CD4-positive, CD25-positive, alpha-beta regulatory T cell (primary cell): ENCODE measurements around the gene METAP1D. TPM values are rescaled to one million over a fixed set of nuclear protein-coding genes. Genes with fewer than 3 reads are reported as not detected.

Source experiments
- ATAC-seq, 2 donors: fragments of 150-1000 bp; cut with Tn5 transposase; one replicate each; pipeline ENCODE4 v1.10.0; 2021; ENCODE audit warnings: low read depth in 2 of 2, moderate number of reproducible peaks in 2 of 2, moderate library complexity in 1 of 2
- DNase-seq, 3 donors: peaks; one replicate each; pipeline versions ENCODE4 v3.0.0 to v3.0.0-alpha.2; 2012 to 2022; ENCODE audit warnings: mixed read lengths in 1 of 3
- H3K27ac ChIP-seq: one replicate; pipeline ENCODE4 v1.7.0; 2013; ENCODE audit warnings: mild to moderate bottlenecking, low read length; ENCODE audit not compliant: insufficient read depth, poor library complexity, severe bottlenecking
- H3K27me3 ChIP-seq: one replicate; pipeline ENCODE4 v1.7.0; 2013; ENCODE audit warnings: low read length; ENCODE audit not compliant: control insufficient read depth, insufficient read depth
- H3K36me3 ChIP-seq: one replicate; pipeline ENCODE4 v1.7.0; 2013; ENCODE audit warnings: mild to moderate bottlenecking, low read length, moderate library complexity; ENCODE audit not compliant: control insufficient read depth, insufficient read depth
- H3K4me1 ChIP-seq: 2 replicates; pipeline ENCODE4 v1.7.0; 2013; ENCODE audit warnings: mild to moderate bottlenecking, low read length; ENCODE audit not compliant: insufficient read depth, control insufficient read depth, poor library complexity, severe bottlenecking
- H3K4me3 ChIP-seq: one replicate; pipeline ENCODE4 v1.7.0; 2013; ENCODE audit warnings: low read depth, mild to moderate bottlenecking, low read length, moderate library complexity
- H3K9me3 ChIP-seq, 2 experiments: 1 replicate in 1 of 2; 2 replicates in 1 of 2; pipeline ENCODE4 v1.7.0; 2013; ENCODE audit warnings: low read length in 2 of 2, mild to moderate bottlenecking in 1 of 2, moderate library complexity in 1 of 2; ENCODE audit not compliant: control insufficient read depth in 2 of 2
- H3K27ac Mint-ChIP-seq, 3 donors: one replicate each; pipeline ENCODE4 v1.8.0; 2020 to 2022; ENCODE audit warnings: mild to moderate bottlenecking in 3 of 3, mixed read lengths in 3 of 3, moderate library complexity in 2 of 3
- H3K27me3 Mint-ChIP-seq: one replicate; pipeline ENCODE4 v1.8.0; 2022; ENCODE audit warnings: mild to moderate bottlenecking, mixed read lengths
- H3K36me3 Mint-ChIP-seq: one replicate; pipeline ENCODE4 v1.8.0; 2020; ENCODE audit warnings: mixed read lengths
- H3K4me1 Mint-ChIP-seq, 4 donors: one replicate each; pipeline ENCODE4 v1.8.0; 2020 to 2022; ENCODE audit warnings: mixed read lengths in 4 of 4, mild to moderate bottlenecking in 1 of 4
- H3K4me3 Mint-ChIP-seq, 4 donors: one replicate each; pipeline ENCODE4 v1.8.0; 2020 to 2022; ENCODE audit warnings: mild to moderate bottlenecking in 4 of 4, mixed read lengths in 4 of 4, moderate library complexity in 3 of 4
- H3K9me3 Mint-ChIP-seq, 7 donors: one replicate each; pipeline ENCODE4 v1.8.0; 2020 to 2022; ENCODE audit warnings: mixed read lengths in 7 of 7, mild to moderate bottlenecking in 3 of 7, moderate library complexity in 2 of 7
- polyA plus RNA-seq, 4 donors: library from polyadenylated mRNA; unstranded; fragments of 300-500 nt; fragmentation: Illumina TruSeq; gene quantifications; one replicate each; pipeline ENCODE4 v1.2.3, GENCODE V29; 2021
- total RNA-seq: library from RNA; stranded (reverse); gene quantifications from one replicate; pipeline ENCODE4 v1.2.3, GENCODE V29; 2022

Gene METAP1D
- total and polyA plus RNA-seq, 5 donors from 2014 or later = 0.54 to 3.7 (median 2.3) TPM

DNA sequence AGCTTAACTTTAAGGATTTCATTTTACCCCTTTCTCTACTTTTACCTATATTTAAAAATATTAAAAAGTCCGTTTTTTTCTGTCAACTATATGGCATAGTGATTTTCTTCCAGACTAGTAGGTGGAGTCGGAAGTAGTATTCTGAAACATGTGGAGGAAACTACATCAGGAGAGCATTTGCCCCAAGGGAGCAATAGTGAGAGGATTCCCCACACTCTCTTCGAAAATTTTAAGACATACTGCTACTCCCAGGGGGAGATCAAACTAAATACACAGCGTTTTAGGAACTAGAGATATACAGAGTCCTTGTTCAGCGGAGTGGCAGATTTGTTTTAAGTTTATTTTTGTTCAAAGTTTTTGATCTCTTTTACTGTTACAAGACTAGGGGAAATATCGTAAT is 40.6 kb downstream of the METAP1D start:
- H3K36me3 ChIP-seq = no peaks in the 10 kb centered on the region

DNA sequence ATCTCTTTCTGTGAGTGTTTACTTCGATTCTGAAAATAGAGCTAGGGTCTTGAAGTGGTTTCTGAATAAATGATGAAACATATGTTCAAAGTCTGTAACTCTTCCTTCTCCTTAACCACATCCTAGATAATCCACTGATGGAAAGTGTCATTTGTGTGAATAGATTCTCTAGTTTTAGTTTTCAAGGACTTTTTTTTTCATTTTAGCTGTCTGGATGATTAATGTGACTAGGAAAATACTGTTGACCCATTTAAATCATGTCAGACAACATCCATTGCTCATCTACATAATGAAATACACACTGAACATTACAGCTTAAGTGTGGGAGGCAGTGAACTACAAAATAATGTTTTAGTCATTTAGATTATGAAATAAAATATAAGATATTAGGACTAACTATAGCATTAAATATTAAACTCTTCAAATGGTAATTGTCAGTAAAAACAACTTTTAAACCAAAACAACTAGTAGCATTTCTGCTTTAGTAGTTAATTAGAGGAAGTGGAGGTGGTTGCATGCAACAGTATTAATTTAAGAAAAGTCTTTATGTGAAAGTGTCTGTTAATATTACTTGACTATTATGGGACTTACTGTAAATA is 46.4 kb downstream of the METAP1D start:
- Mint-ChIP-seq H3K27me3 (no peaks in the 10 kb centered on the region), H3K9me3 (no peaks in the 10 kb centered on the region), H3K4me1 (peaks cover 0 to 4% (median 1%) of the 10 kb centered on the region in 4 donors), H3K4me3 (no peak overlapping the region), H3K36me3 (no peaks in the 10 kb centered on the region), H3K27ac (no peak overlapping the region)
- Histone ChIP-seq H3K4me1 (no peaks in the 10 kb centered on the region), H3K36me3 (no peaks in the 10 kb centered on the region), H3K27me3 (no peaks in the 10 kb centered on the region), H3K27ac (no peak overlapping the region), H3K4me3 (no peak overlapping the region), H3K9me3 (no peaks in the 10 kb centered on the region)
- ATAC-seq (no peak), DNase-seq (no peak)

More for the DNA sequence above, 40.6 kb downstream of the METAP1D start:
- H3K27me3 Mint-ChIP-seq = no peaks in the 10 kb centered on the region
- H3K9me3 Mint-ChIP-seq = no peaks in the 10 kb centered on the region
- no peaks in the 10 kb centered on the region for H3K27me3 ChIP-seq
- no peaks in the 10 kb centered on the region for H3K4me1 ChIP-seq
- ATAC-seq (no peak), DNase-seq (no peak)
- H3K36me3 Mint-ChIP-seq = no peaks in the 10 kb centered on the region
- H3K9me3 ChIP-seq = no peaks in the 10 kb centered on the region
- H3K4me3 Mint-ChIP-seq = no peak overlapping the region
- no peak overlapping the region for H3K27ac ChIP-seq
- no peak overlapping the region for H3K4me3 ChIP-seq
- H3K4me1 Mint-ChIP-seq = no peaks in the 10 kb centered on the region
- H3K27ac Mint-ChIP-seq = no peak overlapping the region

DNA sequence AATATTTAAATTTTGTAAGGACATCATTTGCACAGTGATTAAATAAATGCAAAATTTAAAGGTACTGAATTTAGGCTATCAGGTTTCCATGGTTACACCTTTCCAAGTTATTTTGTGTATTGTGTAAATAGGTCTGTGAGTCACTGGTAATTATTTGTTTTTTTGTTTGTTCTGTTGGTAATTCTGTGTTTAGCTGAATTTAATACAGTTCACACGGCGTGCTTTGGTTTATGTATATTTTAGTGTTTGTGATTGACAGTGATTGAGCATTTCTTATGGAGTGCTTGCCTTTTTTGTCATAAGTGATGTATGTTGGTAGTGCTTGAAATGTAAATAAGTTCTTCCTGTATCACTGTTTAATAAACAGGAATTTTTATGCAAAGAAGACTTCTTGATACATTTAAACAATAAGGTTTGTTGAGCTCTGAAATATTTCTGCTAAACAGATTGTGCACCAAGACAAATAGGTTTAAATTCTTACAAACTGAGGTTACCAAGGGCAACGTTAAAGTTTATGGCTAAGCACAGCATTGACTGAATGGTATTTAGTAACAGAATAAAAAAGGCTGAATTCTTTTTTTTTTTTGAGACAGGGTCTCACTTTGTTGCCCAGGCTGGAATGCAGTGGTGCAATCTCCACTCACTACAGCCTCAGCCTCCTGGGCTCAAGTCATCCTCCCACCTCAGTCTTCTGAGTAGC is 47.3 kb downstream of the METAP1D start:
- H3K36me3 Mint-ChIP-seq = no peaks in the 10 kb centered on the region
- no peaks in the 10 kb centered on the region for H3K9me3 Mint-ChIP-seq
- H3K4me1 Mint-ChIP-seq = peaks cover 0 to 4% (median 1%) of the 10 kb centered on the region in 4 donors
- H3K36me3 ChIP-seq = no peaks in the 10 kb centered on the region
- H3K4me1 ChIP-seq = no peaks in the 10 kb centered on the region
- no peaks in the 10 kb centered on the region for H3K27me3 ChIP-seq
- H3K9me3 ChIP-seq = no peaks in the 10 kb centered on the region
- no peak for DNase-seq
- no peak overlapping the region for H3K4me3 Mint-ChIP-seq
- H3K27ac ChIP-seq = no peak overlapping the region
- no peaks in the 10 kb centered on the region for H3K27me3 Mint-ChIP-seq
- H3K27ac Mint-ChIP-seq = no peak overlapping the region
- ATAC-seq = no peak
- H3K4me3 ChIP-seq = no peak overlapping the region

DNA sequence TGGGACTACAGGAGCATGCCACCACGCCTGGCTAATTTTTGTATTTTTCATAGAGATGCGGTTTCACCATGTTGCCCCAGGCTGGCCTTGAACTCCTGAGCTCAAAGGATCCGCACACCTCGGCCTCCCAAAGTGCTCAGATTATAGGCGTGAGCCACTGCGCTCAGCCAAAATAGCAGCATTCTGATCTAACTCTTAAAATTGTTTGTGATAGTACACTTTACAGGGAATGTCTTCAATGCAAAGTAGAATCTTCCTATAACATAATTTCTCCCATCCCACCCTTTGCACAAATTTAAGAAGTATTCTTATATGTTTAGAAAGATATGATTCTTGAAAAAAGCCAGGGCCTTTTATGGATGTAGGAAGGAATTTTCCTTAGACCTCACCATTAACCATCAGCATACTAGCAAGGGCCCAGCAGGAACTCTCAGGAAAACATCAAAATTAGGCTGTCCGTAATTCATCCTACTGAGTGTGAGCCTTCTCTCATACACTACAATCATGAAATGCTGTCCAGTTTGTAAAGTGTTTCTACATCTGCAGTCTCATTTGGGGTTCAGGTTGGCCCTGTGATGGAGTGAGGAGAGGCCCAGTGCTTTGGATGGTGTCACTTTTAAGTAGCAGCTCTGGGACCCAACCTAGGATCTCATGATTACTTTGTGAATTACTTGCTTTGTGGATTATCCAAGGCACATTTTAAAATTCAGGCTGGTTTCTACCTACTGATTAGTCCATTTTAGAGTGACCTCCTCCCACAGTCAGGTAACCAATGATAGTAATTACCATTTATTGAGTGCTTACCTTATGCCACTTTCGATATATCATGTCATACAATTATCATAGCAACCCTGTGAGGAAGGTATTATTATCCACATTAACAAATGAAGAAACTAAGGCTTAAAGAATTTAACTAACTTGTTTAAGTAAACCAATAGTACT is 48.1 kb downstream of the METAP1D start:
- H3K4me1 ChIP-seq = no peaks in the 10 kb centered on the region
- no peaks in the 10 kb centered on the region for H3K36me3 ChIP-seq
- ATAC-seq (no peak), DNase-seq (no peak)
- no peak overlapping the region for H3K4me3 Mint-ChIP-seq
- H3K4me1 Mint-ChIP-seq = peaks cover 0 to 4% (median 1%) of the 10 kb centered on the region in 4 donors
- no peak overlapping the region for H3K27ac ChIP-seq
- H3K27me3 ChIP-seq = no peaks in the 10 kb centered on the region
- no peaks in the 10 kb centered on the region for H3K36me3 Mint-ChIP-seq
- H3K9me3 ChIP-seq = no peaks in the 10 kb centered on the region
- H3K4me3 ChIP-seq = no peak overlapping the region
- no peak overlapping the region for H3K27ac Mint-ChIP-seq
- no peaks in the 10 kb centered on the region for H3K9me3 Mint-ChIP-seq
- no peaks in the 10 kb centered on the region for H3K27me3 Mint-ChIP-seq

DNA sequence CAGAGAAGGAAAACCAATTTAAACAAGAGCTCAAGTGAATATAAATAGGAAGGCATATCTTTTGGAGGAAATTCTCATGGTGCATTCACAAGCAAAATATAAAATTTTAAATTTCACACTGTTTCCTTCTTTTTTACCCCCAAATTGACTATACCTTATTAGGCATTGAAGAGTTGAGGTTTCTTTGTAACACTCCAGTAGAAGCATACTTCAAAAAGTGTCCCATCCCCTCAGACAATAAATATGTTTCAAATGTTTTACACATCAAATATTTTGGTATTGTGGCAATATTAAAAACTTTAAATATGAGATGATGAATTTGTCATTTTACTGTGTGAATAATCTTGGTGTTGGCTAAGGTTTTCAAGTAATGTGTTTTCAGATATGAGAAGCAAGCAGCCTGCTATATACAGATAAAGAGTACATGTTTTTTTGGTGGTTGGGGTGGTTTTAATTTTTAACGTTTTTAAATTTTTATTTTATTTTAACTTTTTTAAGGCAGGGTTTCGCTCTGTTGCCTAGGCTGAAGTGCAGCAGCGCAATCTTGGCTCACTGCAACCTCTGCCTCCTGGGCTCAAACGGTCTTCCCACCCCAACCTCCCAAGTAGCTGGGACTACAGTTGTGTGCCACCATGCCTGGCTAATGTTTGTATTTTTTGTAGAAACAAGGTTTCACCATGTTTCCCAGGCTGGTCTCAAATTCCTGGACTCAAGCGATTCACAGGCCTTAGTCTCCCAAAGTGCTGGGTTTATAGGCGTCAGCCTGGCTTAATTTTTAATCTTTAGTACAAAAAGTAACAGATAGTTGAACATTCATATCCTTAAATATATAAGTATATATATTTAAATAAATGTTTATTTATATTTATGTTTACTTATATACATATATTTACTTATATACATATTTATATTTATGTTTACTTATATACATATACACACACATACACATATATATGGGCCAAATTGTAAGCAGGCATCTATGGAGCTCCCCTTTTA is 49.1 kb downstream of the METAP1D start:
- H3K27ac ChIP-seq = no peak overlapping the region
- Mint-ChIP-seq H3K27me3 (no peaks in the 10 kb centered on the region), H3K27ac (no peak overlapping the region), H3K4me3 (no peak overlapping the region), H3K9me3 (no peaks in the 10 kb centered on the region), H3K36me3 (no peaks in the 10 kb centered on the region), H3K4me1 (peaks cover 0 to 4% (median 1%) of the 10 kb centered on the region in 4 donors)
- H3K9me3 ChIP-seq = no peaks in the 10 kb centered on the region
- H3K4me1 ChIP-seq = no peaks in the 10 kb centered on the region
- ATAC-seq (no peak), DNase-seq (no peak)
- H3K27me3 ChIP-seq = no peaks in the 10 kb centered on the region
- H3K4me3 ChIP-seq = no peak overlapping the region
- H3K36me3 ChIP-seq = no peaks in the 10 kb centered on the region

DNA sequence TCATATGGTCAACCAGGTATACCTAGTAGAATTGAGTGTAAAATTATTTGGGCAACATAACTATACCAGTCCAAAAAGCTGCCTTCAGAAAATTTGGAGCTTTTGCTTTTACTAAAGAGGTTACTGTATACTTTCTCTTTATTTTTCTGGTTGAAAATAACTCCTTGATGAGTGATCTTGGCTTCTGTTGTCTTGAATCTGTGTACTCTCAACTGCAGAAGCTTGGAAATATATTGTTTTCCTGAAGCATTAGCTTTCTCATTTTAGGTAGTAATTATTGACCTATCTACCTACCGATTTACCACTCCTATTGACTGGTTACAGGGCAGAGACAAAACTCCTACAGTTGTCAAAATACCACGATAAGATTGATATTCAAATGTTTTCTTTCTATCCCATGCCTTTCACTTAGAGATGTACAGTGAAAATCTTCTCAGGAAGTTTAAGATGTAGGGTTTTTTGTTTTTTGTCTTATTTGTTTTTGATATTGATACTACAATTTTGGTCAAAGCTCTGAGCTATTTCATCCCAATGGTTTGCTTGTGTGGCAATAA is 49.9 kb downstream of the METAP1D start:
- H3K27me3 ChIP-seq = no peaks in the 10 kb centered on the region
- H3K4me1 Mint-ChIP-seq = peaks cover 0 to 4% (median 1%) of the 10 kb centered on the region in 4 donors
- no peaks in the 10 kb centered on the region for H3K9me3 Mint-ChIP-seq
- no peak overlapping the region for H3K4me3 ChIP-seq
- H3K27ac Mint-ChIP-seq = no peak overlapping the region
- H3K9me3 ChIP-seq = no peaks in the 10 kb centered on the region
- no peaks in the 10 kb centered on the region for H3K4me1 ChIP-seq
- DNase-seq (no peak), ATAC-seq (no peak)
- H3K27ac ChIP-seq = no peak overlapping the region
- no peaks in the 10 kb centered on the region for H3K36me3 ChIP-seq
- no peaks in the 10 kb centered on the region for H3K27me3 Mint-ChIP-seq
- no peaks in the 10 kb centered on the region for H3K36me3 Mint-ChIP-seq
- H3K4me3 Mint-ChIP-seq = no peak overlapping the region
